HS-5 (cell line): ENCODE results near the gene KIF13A.

Source experiments
- DNase-seq: peaks from one replicate; pipeline ENCODE4 v3.0.0-alpha.2; 2012; ENCODE audit warnings: low read depth

Gene KIF13A

GRCh38 chr6:17719323-17720041 is 268.0 kb downstream of the KIF13A start:
- no peak for DNase-seq

- no peak for DNase-seq
Measured at GRCh38 chr6:17716221-17716620, 271.2 kb downstream of the KIF13A start.

- peak; percentile 91 for DNase-seq
Measured at GRCh38 chr6:17714879-17715851, 272.3 kb downstream of the KIF13A start.

- no peak for DNase-seq
Measured at GRCh38 chr6:17714177-17714576, 273.3 kb downstream of the KIF13A start.

- no peak for DNase-seq
Measured at GRCh38 chr6:17712576-17712975, 274.9 kb downstream of the KIF13A start.

- DNase-seq, result peak; percentile 56
Measured at GRCh38 chr6:17710331-17710730, 277.1 kb downstream of the KIF13A start.

GRCh38 chr6:17709476-17709875 is 278.0 kb downstream of the KIF13A start:
- no peak for DNase-seq
